Activated T-cell treated with anti-CD3 and anti-CD28 coated beads for 4 hours (primary cell): ENCODE measurements around the gene IQGAP1.
A peak's percentile ranks its signal among the peaks of the same experiment; 100 is the strongest.
"Not testable (repeated sequence)": the region's sequence is repeated elsewhere in the genome, so short reads cannot be mapped to it uniquely, and the experiment has no call there.

Experiments used
- DNase-seq: peaks from one replicate; pipeline ENCODE4 v3.0.0-alpha.2; 2020

The IQGAP1 gene, protein sequence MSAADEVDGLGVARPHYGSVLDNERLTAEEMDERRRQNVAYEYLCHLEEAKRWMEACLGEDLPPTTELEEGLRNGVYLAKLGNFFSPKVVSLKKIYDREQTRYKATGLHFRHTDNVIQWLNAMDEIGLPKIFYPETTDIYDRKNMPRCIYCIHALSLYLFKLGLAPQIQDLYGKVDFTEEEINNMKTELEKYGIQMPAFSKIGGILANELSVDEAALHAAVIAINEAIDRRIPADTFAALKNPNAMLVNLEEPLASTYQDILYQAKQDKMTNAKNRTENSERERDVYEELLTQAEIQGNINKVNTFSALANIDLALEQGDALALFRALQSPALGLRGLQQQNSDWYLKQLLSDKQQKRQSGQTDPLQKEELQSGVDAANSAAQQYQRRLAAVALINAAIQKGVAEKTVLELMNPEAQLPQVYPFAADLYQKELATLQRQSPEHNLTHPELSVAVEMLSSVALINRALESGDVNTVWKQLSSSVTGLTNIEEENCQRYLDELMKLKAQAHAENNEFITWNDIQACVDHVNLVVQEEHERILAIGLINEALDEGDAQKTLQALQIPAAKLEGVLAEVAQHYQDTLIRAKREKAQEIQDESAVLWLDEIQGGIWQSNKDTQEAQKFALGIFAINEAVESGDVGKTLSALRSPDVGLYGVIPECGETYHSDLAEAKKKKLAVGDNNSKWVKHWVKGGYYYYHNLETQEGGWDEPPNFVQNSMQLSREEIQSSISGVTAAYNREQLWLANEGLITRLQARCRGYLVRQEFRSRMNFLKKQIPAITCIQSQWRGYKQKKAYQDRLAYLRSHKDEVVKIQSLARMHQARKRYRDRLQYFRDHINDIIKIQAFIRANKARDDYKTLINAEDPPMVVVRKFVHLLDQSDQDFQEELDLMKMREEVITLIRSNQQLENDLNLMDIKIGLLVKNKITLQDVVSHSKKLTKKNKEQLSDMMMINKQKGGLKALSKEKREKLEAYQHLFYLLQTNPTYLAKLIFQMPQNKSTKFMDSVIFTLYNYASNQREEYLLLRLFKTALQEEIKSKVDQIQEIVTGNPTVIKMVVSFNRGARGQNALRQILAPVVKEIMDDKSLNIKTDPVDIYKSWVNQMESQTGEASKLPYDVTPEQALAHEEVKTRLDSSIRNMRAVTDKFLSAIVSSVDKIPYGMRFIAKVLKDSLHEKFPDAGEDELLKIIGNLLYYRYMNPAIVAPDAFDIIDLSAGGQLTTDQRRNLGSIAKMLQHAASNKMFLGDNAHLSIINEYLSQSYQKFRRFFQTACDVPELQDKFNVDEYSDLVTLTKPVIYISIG (N-terminal part only)

DNA sequence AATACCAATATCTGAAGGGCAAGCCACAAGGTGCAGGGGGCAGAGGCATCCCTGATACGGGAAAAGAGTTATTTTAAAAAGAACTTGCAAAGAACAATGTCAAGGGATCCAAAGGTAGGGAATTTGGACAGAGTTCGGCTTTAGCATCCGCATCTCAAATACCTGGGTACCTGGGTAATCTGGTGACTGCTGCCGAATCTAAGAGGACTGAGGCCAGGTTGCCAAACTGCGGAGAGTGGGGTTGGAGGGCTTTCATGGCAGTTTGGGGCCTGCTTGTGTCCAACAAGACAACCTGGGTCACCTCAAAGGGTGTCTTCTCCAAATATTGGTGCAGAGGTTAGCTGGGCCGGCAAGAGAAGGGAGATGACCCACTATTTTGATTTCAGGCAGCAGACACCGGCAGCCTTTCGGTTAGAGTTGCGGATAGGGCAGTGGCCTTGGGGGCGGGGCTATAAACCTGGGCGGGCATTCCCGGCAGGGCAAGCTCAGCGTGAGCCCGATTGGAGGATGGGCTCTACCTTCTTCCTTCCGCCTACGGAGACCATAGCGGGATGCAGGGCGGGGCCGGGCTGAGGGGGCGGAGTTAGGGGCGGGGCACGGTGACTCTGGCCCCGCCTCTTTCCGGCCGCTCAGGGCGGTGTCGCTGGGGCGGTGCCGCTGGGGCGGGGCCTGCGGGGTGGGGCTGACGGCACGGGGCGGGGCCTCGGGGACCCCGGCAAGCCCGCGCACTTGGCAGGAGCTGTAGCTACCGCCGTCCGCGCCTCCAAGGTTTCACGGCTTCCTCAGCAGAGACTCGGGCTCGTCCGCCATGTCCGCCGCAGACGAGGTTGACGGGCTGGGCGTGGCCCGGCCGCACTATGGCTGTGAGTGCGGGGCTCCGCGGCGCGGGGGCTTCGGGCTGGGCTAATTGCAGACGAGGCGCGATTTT, at the start of gene IQGAP1:
TSS of gene IQGAP1 (plus strand) at position 709 of the 928 bp plus-strand sequence. CDS start at position 809, 100 bp downstream.
- peak; percentile 93 for DNase-seq

DNA sequence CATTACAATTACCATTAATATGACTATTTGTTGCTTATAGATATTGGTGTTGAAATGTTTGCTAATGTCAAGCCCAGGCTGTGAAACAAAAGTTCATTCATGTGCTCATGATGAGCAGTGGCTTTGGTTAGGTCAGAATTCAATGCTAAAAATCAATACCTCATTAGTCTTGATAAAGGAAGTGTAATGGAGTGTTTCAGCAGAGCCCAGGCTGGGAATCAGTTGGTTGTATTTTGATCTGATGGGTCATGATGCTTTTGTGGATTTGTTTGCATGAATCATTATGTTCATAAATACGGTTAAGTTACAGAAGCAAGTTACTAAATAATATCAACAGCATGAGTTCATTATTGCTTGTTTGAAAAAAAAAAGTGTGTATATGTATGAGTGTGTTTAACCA, 49.5 kb upstream of the IQGAP1 start:
- no peak for DNase-seq

DNA sequence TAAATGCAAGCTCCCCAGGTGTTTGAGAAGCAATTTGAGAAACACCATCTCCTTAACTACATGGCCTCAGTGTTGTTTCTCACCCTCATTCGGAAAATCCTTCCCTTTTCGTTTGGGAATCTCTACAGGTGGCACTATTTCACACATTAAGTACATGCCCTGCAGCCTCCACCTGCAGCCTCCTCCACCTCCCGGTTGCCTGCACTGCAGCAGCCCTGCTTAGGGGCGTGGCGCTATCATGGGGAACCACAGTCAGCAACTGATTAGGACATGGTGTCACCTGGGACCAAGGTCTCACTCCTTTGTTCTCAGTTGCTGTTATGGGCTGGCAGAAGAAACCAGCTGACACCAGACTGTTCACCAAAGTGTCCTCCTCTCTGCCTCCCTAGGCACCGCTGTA, 47.7 kb upstream of the IQGAP1 start:
- DNase-seq = no peak

DNA sequence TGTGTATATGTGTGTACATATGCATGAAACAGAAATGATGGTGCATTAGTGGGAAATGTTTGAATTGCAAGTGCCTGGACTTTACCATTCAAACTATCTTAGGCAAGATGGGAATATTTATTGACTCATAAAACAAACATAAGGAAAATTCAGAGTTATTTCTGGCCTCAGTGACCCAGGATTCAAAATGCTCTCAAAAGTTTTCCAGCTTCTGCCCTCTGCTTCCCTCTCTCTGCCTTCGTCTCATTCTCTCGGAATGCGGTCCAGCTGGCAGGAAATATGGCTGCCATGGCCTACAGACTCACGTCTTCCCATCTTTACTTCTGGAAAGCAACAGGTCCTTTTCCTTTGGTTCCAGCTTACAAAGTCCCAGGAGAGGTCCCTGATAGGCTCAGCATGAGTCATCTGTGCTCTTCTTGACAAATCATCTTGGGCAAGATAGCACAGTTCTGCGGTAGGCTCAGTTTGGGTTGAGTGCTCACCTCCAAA, 44.7 kb upstream of the IQGAP1 start:
- no peak for DNase-seq

DNA sequence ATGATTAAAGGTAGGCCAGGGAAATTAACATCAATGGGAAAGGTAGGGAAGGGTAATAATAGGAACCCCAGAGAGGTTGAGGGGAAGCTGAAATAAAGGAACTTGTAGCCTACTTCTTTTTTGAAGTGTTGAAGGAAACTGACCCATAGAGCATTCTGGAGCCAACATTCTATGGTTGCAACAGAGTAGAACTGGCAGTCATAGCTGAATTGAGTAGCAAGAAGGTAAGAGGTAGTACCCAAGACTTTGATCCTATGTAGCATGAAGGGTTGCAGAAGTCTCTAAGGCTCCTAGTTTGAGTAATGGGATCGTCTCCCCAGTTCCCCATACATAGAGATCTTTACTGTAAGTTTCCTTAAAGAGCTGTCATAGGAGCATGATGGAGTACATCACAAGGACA, 43.4 kb upstream of the IQGAP1 start:
- no peak for DNase-seq

DNA sequence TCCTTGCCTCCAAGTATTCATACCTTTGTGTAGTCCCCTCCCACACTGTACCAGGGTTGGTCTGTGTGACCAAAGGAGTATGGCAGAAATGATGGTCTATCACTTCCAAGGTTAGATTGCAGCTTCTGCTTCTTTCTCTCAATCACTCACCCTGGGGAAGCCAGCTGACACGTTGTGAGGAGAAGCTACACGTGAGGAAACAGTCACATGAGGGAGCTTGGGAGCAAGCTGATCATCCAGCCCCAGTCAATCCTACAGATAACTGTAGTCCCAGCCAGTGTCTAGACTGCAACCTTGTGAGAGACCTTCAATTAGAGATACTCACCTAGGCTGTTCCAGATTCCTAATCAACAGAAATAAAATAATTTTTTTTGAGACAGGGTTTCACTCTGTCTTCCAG, 42.2 kb upstream of the IQGAP1 start:
- no peak for DNase-seq

DNA sequence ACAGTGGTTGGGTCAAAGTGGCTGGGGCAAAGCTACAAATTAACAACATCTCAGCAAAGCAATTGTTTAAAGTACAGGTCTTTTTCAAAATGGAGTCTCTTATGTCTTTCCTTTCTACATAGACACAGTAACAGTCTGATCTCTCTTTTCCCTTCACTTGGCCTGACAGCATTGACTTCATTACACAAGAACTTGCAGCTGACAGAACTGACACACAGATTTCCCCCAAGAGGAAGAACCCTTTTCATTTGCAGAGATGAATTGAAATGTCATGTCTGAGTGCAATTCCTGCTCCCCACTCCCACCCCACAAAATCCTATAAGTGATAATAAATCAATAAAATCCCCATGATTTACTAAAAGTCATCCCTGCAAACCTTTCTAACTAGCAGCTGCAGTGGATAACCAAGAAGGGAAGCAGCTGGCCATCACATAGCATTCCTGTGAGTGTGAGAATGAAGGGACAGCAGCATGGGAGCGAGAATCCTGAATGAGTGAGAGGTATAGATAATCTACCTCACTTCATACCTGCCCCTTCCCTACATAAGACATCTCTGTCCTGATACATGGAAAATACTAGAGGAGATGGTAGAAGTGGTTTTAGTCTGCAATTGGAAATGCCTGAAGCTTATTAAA, 40.5 kb upstream of the IQGAP1 start:
- not testable (repeated sequence) for DNase-seq

DNA sequence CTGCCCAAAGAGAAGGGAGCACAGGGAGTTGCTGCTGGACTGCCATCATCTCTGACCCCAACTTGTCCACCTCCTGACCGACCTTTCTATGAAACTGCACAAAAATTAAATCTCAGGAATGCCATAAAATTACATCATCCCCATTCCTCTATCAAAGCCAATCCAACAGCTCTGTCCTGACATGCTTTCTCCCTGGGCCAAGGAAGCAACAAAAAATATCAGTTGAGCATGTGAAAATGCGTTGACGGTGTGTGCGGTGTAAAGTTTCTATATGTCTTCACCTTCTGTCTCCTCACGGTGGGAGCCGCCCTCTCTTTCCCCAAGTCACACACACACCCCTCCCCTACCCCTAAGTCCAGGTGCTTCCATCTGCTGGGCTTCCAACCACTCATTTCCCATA, 39.6 kb upstream of the IQGAP1 start:
- no peak for DNase-seq

DNA sequence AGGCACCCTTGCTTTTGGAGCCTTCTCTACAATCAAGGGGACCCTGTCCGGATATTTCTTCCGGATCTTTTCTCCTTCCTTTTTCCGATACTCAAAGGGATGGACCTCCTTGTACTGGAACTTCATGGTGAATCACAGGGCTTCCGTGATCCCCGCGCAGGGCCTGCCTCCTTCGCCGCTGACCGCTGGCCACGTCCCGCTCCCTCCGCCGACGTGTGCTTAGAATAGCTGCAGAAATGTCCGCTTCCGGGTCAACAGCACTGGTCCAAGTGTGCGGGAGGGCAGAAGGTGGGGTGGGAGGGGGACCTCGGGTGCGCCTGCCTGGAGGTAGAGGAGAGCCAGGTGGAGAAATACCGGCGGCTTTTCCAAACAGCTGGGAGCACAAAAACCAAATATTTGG, 39.0 kb upstream of the IQGAP1 start:
- no peak for DNase-seq

DNA sequence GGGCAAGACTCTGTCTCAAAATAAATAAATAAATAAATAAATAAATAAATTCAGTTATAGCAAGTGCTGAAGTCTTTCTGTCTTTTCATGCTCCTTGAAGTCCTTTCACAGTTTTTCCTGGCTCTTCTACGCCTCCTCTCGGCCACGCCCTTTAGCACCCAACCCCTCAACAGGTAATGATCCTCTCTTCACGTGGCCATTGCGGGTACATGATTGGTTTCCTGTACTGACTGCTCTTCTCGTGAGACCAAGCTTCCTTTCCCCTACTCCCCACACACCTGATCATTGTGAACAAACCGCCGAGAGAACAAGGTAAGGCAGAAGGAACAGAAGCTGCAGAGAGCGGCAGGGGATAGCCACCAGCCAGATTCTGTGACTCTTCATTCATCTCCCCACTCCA, 38.2 kb upstream of the IQGAP1 start:
- no peak for DNase-seq

DNA sequence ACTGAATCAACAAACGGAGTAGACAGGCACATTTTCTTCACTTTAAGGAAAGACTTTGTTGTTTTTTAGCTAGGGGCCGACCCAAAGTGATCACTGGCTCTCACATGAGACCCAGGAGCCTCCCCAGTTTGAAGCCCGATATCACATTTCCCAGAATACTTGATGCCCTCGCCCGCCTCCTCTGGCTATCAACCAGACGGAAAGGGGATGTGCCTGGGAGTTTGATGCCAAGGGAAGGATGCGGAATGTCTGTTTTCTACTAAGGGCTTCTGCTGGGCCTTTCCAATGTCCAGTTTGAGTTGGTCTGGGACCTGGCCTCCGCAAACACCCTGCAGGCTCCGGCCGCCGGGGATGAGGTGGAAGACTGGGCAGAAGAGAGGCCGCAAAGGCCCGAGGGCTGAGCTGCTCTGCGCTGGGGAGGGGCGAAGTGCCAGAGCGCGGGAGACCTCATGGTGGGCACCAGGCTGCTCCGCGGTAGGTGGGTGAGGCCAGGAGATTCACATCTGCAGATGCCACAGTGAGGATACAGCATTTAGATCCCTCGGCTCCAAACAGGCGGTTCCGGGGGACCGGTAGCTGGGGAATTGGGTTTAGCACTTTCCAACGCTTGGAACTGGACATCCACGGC, 36.4 kb upstream of the IQGAP1 start:
- DNase-seq = no peak

DNA sequence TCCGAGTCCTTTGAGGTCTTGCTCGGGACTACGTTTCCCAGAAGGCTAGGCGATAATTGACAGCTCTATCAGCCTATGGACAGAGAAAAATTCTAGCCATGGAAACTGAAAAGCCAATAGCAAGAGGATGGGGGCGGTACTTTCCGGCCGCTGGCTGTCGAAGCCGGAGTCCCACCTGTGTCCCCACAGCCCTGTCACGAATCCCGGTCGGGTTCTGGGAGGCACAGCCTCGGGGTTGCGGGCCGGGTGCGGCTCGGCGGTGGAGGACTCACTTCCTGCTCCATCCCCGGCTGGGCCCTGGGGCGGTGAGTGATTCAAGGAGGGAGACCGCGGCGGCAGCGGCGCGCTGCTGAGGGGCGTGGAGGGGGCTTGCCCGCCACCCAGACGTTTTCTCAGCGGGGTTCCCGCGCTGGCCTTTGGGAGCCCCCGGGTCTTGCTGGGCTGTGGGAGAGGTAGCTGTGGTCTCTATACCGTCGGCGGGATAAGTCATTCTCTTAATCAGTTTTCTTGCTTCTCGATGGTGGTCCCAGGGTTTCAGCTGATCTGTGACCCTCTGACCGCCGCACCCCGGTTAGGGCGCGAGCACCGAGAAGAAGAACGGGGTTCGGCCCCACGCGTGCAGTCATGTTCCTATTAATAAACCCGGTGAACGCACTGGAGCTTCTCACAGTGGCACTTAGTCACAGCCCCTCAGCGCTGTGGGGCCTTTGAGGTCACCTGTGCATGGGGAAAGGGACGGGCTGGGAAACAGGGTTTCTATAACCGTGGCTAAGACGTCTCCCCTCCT, 35.7 kb upstream of the IQGAP1 start, which contains the start of gene ZNF774:
TSS of gene ZNF774 (plus strand) at position 178 of the 787 bp plus-strand sequence. CDS start 2,377 bp downstream, outside the sequence.
- peak; percentile 81 for DNase-seq

DNA sequence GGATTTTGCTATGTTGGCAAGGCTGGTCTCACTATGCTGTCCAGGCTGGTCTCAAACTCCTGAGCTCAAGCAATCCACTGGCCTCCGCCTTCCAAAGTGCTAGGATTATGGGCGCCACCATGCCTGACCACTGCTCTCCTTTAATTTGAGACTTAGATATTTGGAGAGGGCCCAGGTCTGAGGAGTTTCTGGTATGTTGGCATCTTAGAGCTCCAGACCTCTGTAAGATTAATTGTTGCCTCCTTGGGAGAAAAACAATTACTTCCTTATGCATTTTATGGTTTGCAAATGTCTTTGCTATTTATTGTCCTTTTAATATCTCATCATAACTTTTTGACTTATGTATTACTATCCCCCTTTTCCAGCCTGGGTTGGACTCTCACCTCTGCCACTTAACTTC, 33.1 kb upstream of the IQGAP1 start:
- no peak for DNase-seq

DNA sequence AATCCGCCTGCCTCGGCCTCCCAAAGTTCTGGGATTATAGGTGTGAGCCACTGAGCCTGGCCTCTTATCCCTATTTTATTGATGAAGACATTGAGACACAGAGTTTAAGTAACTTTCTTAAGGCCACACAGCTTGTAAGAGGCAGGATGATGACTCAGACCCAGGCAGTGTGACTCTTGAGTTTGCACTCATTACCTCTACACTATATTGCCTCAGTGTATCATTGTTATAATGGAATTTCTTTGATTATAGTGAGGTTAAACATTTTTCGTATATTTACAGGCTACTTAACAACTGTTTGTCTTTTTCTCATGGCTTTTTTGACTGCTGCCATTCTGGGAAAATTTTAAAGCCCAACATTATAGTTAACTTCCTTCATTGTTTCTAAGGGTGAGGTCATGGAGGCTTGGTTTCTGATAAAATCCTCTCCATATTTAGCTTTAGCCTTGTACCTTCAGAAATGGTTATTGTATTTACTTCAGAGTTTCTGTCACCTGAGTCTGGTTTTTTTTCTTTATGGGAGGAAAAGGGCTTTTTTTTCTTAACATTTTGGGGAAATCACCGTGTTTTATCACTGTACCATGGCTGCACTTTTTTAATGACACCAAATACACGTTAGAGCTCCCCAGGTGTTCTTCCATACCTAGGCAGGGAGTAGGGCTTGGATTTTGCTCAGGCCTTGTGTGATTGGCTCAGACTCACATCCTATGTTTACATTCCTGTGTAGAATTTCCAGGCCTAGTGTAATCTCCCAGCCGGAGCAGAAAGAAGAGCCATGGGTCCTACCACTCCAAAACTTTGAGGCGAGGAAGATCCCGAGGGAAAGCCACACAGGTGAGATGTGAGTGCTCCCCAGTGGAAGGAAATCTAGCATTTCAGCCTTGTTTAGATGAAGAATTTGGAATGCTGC, 29.7 kb upstream of the IQGAP1 start:
- DNase-seq = no peak

DNA sequence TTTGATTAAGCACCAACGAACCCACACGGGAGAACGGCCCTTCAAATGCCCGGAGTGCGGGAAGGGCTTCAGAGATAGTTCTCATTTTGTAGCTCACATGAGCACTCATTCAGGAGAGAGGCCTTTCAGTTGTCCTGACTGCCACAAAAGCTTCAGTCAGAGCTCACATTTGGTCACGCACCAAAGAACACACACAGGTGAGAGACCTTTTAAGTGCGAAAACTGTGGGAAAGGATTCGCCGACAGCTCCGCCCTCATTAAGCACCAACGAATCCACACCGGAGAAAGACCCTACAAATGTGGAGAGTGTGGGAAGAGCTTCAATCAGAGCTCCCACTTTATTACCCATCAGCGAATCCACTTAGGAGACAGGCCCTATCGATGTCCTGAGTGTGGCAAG, 27.3 kb upstream of the IQGAP1 start:
- no peak for DNase-seq

DNA sequence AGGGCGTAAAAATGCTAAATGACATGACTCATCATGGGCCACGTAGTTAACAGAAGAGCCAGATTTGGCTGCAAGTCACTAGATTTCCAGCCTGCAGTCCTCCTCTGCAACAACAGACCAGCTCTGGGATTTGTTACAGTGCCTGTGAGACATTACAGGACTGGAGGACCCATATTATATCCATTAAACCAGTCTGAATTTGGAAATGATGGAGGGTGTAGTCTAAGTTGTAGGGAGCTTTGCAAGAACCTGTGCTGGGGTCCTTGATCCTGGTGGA, 25.2 kb upstream of the IQGAP1 start:
- no peak for DNase-seq

DNA sequence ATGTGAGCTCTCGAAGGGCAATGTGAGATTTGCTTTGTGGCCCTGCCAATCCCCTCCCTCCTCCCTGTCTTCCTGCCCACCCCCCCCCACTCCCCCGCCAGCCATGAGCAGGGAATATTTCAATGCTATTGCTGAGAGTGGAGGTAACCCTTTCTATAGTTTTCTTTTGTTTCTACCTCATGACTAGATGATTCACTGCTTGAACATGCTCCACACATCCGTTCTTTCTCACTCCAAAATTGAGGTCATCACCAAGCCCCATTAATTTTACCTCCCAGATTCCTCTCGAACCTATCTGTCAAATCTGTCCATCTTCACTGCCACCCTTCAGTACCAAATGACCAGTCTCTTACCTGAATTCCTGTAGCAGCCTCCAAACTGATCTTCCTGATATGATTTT, 23.8 kb upstream of the IQGAP1 start:
- DNase-seq = no peak

DNA sequence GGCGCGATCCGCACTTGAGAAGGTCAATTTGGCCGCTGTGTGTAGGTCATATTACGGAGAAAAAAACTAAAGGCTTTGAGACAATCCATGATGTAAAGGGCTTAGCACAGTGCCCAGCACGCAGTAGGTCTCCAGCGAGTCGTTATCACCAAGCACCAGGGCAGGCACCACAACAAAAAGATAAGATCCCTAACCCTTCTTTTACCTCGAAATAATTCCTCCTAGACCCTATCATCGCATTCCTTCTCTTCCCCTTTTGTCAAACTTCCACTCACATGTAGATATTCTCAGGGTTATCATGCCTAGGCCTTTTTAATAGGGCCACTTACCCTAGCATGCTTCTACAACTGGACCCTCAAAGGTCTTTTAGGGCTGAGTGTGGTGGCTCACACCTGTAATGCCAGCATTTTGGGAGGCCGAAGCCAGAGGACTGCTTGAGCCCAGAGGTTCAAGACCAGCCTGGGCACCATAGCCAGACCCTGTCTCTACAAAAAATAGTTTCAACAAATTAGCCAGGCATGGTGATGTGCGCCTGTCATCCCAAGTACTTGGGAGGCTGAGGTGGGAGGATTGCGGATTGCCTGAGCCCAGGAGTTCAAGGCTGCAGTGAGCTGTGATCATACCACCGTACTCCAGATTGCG, 22.5 kb upstream of the IQGAP1 start:
- DNase-seq = no peak
